Measurements from ENCODE around the gene KRT85. TPM values are rescaled to one million over a fixed set of nuclear protein-coding genes. Genes with fewer than 3 reads are reported as not detected.
A peak's percentile ranks its signal among the peaks of the same experiment; 100 is the strongest.

KRT85 gene
- total and polyA plus RNA-seq, 4 donors: not detected

DNA sequence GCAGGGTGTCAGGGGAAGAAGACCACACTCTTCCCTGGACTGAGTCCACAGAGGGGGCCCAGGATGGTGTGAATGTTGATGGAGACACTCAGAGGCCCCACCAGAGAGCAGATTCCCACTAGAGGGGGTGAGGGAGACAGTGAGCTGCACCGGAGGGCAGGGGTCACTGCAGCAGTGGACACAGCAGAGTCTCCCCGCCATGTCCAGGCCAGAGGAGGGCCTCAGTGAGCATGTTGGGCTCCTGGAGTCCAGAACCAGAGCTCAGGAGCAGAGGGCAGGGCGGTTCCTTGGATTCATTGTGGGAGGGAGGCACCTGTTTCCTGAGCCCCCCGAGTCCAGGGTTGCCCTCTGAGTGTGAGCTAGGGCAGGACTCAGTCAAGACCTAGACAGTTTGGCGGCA lies 40.6 kb upstream of the KRT85 start:
- Histone ChIP-seq H3K27me3 (ENCODE audit: control insufficient read depth in 1 of 2, insufficient read depth in 2 of 2, low read length in 1 of 2) (no peaks in the 10 kb centered on the region), H3K9me3 (ENCODE audit: control insufficient read depth, low read length) (no peaks in the 10 kb centered on the region), H3K27ac (ENCODE audit: low read depth in 1 of 2, low read length in 2 of 2) (no peak overlapping the region), H3K4me3 (ENCODE audit: low read length in 2 of 2) (no peak overlapping the region), H3K36me3 (ENCODE audit: control insufficient read depth in 1 of 2, insufficient read depth in 2 of 2, low read length in 1 of 2) (no peaks in the 10 kb centered on the region), H3K4me1 (ENCODE audit: control insufficient read depth in 1 of 2, insufficient read depth in 2 of 2, low read length in 2 of 2) (no peaks in the 10 kb centered on the region)
- ATAC-seq (ENCODE audit: low FRiP score): no peak
- intact Hi-C loops (cut with DNase I): no loop called here
- peak in 1 of 2 donors; percentile 63 for DNase-seq
- WGBS, 2 donors: 88 to 91% methylated on average over 5 of the region's 5 CpGs

DNA sequence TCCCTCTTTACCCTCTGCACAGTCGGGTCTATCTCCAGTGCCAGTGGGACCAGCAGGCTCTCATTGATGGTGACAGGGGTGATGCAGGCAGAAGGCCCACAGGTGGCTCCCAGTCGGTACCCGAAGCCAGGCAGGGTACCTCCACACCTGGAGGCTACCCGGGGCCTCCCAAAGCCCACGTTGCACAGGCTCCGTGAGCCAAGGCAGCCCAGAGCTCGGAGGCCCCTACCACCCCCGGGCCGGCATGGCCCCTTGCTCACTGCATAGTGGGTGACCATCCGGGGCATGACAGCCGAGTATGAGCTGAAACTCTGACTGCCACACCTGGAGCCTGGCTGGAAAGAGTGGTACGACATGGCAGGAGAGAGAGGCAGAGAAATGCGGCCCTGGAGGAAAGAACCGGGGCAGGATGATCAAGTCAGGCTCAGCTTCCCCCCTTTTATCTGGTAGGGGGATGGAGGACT lies 38.7 kb upstream of the KRT85 start, which contains the start of gene KRT82:
Gene KRT82 (minus strand): TSS at position 414 of the 464 bp plus-strand sequence. CDS start 58 bp downstream, at position 356.
- no peak for ATAC-seq (ENCODE audit: low FRiP score)
- H3K36me3 ChIP-seq (ENCODE audit: control insufficient read depth in 1 of 2, insufficient read depth in 2 of 2, low read length in 1 of 2): no peaks in the 10 kb centered on the region

DNA sequence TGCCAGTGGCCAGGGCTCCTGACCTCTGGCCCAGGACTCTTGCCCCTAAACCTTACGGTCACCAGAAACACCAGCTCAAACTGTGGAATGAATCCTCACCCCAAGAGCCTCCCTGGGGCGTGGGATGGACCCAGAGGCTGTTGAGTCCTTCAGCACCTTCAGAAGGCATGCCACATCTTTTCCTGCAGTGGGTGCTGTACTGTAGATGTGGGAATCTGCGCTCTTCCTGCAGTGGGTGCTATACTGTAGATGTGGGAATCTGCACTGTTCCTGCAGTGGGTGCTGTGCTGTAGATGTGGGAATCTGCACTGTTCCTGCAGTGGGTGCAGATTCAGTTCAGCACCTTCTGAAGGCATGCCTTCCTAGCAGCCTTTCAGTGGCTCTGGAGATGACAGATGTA lies 37.7 kb upstream of the KRT85 start:
- H3K36me3 ChIP-seq (ENCODE audit: control insufficient read depth in 1 of 2, insufficient read depth in 2 of 2, low read length in 1 of 2): no peaks in the 10 kb centered on the region
- no peak for ATAC-seq (ENCODE audit: low FRiP score)
- no peak overlapping the region for H3K4me3 ChIP-seq (ENCODE audit: low read length in 2 of 2)
- intact Hi-C loops (cut with DNase I): no loop called here
- H3K9me3 ChIP-seq (ENCODE audit: control insufficient read depth, low read length): no peaks in the 10 kb centered on the region
- peak in 1 of 2 donors; percentile 50 for DNase-seq
- WGBS, 2 donors: 93 to 98% methylated on average over 3 of the region's 3 CpGs
- no peak overlapping the region for H3K27ac ChIP-seq (ENCODE audit: low read depth in 1 of 2, low read length in 2 of 2)
- no peaks in the 10 kb centered on the region for H3K4me1 ChIP-seq (ENCODE audit: control insufficient read depth in 1 of 2, insufficient read depth in 2 of 2, low read length in 2 of 2)
- no peaks in the 10 kb centered on the region for H3K27me3 ChIP-seq (ENCODE audit: control insufficient read depth in 1 of 2, insufficient read depth in 2 of 2, low read length in 1 of 2)

More for the DNA sequence above, 38.7 kb upstream of the KRT85 start, which contains the start of gene KRT82:
- Histone ChIP-seq H3K27me3 (ENCODE audit: control insufficient read depth in 1 of 2, insufficient read depth in 2 of 2, low read length in 1 of 2) (no peaks in the 10 kb centered on the region), H3K4me3 (ENCODE audit: low read length in 2 of 2) (no peak within 1 kb of the TSS), H3K4me1 (ENCODE audit: control insufficient read depth in 1 of 2, insufficient read depth in 2 of 2, low read length in 2 of 2) (no peaks in the 10 kb centered on the region), H3K9me3 (ENCODE audit: control insufficient read depth, low read length) (no peaks in the 10 kb centered on the region), H3K27ac (ENCODE audit: low read depth in 1 of 2, low read length in 2 of 2) (no peak within 1 kb of the TSS)
- intact Hi-C loops (cut with DNase I): no loop called here
- peak in 1 of 2 donors; percentile 49 for DNase-seq
- 93 to 97% methylated on average over 14 of the region's 14 CpGs for WGBS, 2 donors

DNA sequence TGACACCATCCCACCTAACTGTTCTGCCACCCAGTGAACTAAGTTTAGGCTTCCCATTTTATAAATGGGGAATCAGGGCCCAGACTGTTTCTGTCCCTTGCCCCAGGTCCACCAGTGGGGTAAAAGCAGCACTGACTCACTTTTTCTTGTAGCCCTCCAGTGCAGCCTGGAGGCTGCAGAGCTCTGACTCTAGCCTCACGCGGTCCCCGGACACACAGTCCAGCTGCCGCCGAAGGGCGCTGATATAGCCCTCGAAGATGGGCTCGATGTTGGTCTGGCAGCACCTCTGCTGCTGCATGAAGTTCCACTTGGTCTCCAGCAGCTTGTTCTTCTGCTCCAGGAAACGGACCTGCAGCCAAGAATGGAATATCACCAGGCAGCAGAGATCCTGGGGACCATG lies 36.3 kb upstream of the KRT85 start:
- no peaks in the 10 kb centered on the region for H3K4me1 ChIP-seq (ENCODE audit: control insufficient read depth in 1 of 2, insufficient read depth in 2 of 2, low read length in 2 of 2)
- no peak for ATAC-seq (ENCODE audit: low FRiP score)
- no peaks in the 10 kb centered on the region for H3K36me3 ChIP-seq (ENCODE audit: control insufficient read depth in 1 of 2, insufficient read depth in 2 of 2, low read length in 1 of 2)
- H3K9me3 ChIP-seq (ENCODE audit: control insufficient read depth, low read length): no peaks in the 10 kb centered on the region
- H3K27me3 ChIP-seq (ENCODE audit: control insufficient read depth in 1 of 2, insufficient read depth in 2 of 2, low read length in 1 of 2): no peaks in the 10 kb centered on the region
- H3K4me3 ChIP-seq (ENCODE audit: low read length in 2 of 2): no peak overlapping the region
- H3K27ac ChIP-seq (ENCODE audit: low read depth in 1 of 2, low read length in 2 of 2): no peak overlapping the region
- intact Hi-C loops (cut with DNase I): no loop called here
- peak in 1 of 2 donors; percentile 59 for DNase-seq
- 92 to 95% methylated on average over 9 of the region's 9 CpGs for WGBS, 2 donors

DNA sequence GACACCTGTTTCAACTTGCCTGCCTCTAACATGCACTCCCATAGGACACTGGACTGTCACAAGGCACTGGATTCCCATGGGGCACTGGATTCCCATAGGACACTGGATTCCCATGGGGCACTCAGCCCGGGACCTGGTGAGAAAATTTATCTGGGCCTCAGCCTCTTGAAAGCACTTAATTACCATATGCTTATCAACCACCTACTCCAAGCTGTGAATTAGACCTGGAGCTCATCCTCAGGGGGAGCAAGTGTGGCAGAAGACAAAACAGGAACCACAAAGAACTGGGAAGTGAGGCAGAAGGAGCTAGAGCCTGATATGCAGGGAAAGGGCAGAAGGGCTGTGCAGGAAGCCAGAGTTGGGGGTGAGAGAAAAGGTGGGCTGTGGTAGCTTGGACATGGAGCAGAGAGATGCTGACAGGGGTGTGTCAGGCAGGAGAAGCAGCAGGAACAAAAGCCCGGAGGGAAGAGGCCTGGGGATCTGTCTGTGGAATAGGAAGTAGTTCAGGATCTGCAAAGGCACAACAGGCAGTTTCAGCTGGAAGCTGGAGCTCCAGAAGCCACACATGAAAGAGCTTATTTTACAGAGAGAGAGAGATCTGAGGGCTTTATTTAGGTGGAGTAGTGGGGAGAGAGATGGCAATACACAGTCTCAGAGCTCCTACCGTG lies 35.7 kb upstream of the KRT85 start:
- H3K4me3 ChIP-seq (ENCODE audit: low read length in 2 of 2): no peak overlapping the region
- H3K27ac ChIP-seq (ENCODE audit: low read depth in 1 of 2, low read length in 2 of 2): no peak overlapping the region
- no peaks in the 10 kb centered on the region for H3K4me1 ChIP-seq (ENCODE audit: control insufficient read depth in 1 of 2, insufficient read depth in 2 of 2, low read length in 2 of 2)
- DNase-seq (peak in 1 of 2 donors; percentile 44), ATAC-seq (ENCODE audit: low FRiP score) (no peak)
- WGBS, 2 donors: 78% methylated on average over 3 of the region's 3 CpGs
- no peaks in the 10 kb centered on the region for H3K27me3 ChIP-seq (ENCODE audit: control insufficient read depth in 1 of 2, insufficient read depth in 2 of 2, low read length in 1 of 2)
- H3K36me3 ChIP-seq (ENCODE audit: control insufficient read depth in 1 of 2, insufficient read depth in 2 of 2, low read length in 1 of 2): no peaks in the 10 kb centered on the region
- intact Hi-C loops (cut with DNase I): no loop called here
- H3K9me3 ChIP-seq (ENCODE audit: control insufficient read depth, low read length): no peaks in the 10 kb centered on the region

DNA sequence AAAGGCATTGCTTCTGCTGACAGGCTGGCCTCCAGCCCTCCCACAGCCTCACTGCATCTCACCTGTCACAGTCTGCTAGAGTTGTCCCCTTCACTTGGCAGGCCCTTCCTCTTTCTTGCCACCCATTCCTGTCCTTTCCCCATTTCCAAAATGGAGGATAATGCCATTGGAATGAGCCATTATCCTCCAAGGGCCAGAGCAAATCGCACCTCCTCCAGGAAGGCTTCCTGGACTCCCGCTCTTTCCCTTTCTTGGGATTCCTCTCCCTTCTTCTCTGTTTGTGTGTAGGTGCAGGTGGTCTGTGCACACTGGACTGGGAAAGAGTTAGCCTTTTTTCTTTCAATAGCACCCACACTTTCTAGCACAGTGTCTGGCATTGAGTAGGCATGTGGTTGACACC lies 35.1 kb upstream of the KRT85 start:
- ATAC-seq (ENCODE audit: low FRiP score) (no peak), DNase-seq (peak in 1 of 2 donors; percentile 21)
- intact Hi-C loops (cut with DNase I): no loop called here
- H3K27ac ChIP-seq (ENCODE audit: low read depth in 1 of 2, low read length in 2 of 2): no peak overlapping the region
- WGBS, 2 donors: 98% methylated on average over 2 of the region's 2 CpGs
- H3K4me3 ChIP-seq (ENCODE audit: low read length in 2 of 2): no peak overlapping the region
- H3K27me3 ChIP-seq (ENCODE audit: control insufficient read depth in 1 of 2, insufficient read depth in 2 of 2, low read length in 1 of 2): no peaks in the 10 kb centered on the region
- no peaks in the 10 kb centered on the region for H3K4me1 ChIP-seq (ENCODE audit: control insufficient read depth in 1 of 2, insufficient read depth in 2 of 2, low read length in 2 of 2)
- no peaks in the 10 kb centered on the region for H3K9me3 ChIP-seq (ENCODE audit: control insufficient read depth, low read length)
- no peaks in the 10 kb centered on the region for H3K36me3 ChIP-seq (ENCODE audit: control insufficient read depth in 1 of 2, insufficient read depth in 2 of 2, low read length in 1 of 2)

DNA sequence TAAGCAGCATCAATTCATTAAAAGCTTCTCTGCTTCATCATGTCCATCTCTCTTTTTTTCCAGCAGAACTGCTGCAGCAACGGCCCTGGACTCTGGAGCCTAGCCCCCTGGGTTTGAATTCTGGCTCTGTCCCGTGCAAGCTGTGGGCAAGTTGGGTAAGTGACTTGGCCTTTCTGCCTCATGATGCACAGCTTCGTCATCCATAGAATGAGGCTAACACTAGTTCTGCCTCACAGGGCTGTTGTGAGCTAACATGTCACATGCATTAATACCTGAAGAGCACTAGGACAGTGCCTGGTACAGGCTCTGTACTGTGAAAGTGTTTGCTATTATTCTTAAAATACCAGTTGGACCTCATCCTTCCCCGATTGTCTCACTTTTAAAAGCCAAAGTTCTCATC lies 34.6 kb upstream of the KRT85 start:
- no peaks in the 10 kb centered on the region for H3K9me3 ChIP-seq (ENCODE audit: control insufficient read depth, low read length)
- H3K36me3 ChIP-seq (ENCODE audit: control insufficient read depth in 1 of 2, insufficient read depth in 2 of 2, low read length in 1 of 2): no peaks in the 10 kb centered on the region
- no peak overlapping the region for H3K27ac ChIP-seq (ENCODE audit: low read depth in 1 of 2, low read length in 2 of 2)
- H3K4me1 ChIP-seq (ENCODE audit: control insufficient read depth in 1 of 2, insufficient read depth in 2 of 2, low read length in 2 of 2): no peaks in the 10 kb centered on the region
- H3K4me3 ChIP-seq (ENCODE audit: low read length in 2 of 2): no peak overlapping the region
- WGBS, 2 donors: 84 to 91% methylated on average over 4 of the region's 4 CpGs
- intact Hi-C loops (cut with DNase I): no loop called here
- ATAC-seq (ENCODE audit: low FRiP score) (no peak), DNase-seq (peak in 1 of 2 donors; percentile 8)
- no peaks in the 10 kb centered on the region for H3K27me3 ChIP-seq (ENCODE audit: control insufficient read depth in 1 of 2, insufficient read depth in 2 of 2, low read length in 1 of 2)

DNA sequence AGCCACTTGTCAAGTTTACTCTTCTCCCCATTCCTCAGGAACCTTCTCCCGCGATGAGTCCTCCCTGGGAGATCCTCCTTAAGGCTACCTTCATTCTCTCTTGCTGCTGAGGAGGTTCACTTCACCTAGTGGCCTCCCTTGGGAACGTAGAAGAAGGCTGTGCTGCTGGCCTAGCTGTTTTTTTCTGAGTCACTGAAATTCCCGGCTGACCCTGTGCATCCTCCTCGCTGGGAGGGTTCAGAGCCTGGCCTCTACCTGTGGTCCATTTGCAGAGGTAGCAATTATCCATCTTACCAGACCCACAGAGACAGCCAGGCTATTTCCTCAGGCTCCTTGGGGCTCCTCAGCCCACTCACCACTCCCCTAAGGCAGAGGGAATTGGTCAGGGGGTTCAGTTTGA lies 34.2 kb upstream of the KRT85 start:
- no peaks in the 10 kb centered on the region for H3K36me3 ChIP-seq (ENCODE audit: control insufficient read depth in 1 of 2, insufficient read depth in 2 of 2, low read length in 1 of 2)
- no peaks in the 10 kb centered on the region for H3K9me3 ChIP-seq (ENCODE audit: control insufficient read depth, low read length)
- H3K4me3 ChIP-seq (ENCODE audit: low read length in 2 of 2): no peak overlapping the region
- intact Hi-C loops (cut with DNase I): no loop called here
- 88 to 89% methylated on average over 5 of the region's 5 CpGs for WGBS, 2 donors
- no peaks in the 10 kb centered on the region for H3K4me1 ChIP-seq (ENCODE audit: control insufficient read depth in 1 of 2, insufficient read depth in 2 of 2, low read length in 2 of 2)
- no peak overlapping the region for H3K27ac ChIP-seq (ENCODE audit: low read depth in 1 of 2, low read length in 2 of 2)
- no peaks in the 10 kb centered on the region for H3K27me3 ChIP-seq (ENCODE audit: control insufficient read depth in 1 of 2, insufficient read depth in 2 of 2, low read length in 1 of 2)
- ATAC-seq (ENCODE audit: low FRiP score): no peak
- DNase-seq: no peak

DNA sequence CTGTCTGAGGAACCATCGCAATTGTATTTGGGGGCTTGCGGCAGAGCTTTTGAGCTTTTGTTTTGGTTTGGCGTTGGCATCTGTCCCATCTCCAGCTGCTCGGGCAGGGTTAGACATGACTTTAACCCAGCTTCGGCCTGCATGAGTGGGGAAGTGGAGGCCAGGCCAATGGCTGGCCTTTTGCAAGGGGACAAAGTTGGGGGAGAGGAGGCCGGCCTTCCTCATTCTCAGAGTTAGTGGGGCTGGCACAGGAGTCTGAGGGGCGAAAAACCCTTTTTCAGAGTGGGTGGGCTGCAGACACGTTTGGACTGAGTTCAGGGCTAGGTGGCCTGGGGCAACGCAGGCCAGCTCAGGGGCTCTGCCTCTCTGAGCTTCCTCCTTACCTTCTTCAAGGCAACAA lies 33.6 kb upstream of the KRT85 start:
- no peak overlapping the region for H3K4me3 ChIP-seq (ENCODE audit: low read length in 2 of 2)
- 87 to 90% methylated on average over 9 of the region's 9 CpGs for WGBS, 2 donors
- no peaks in the 10 kb centered on the region for H3K4me1 ChIP-seq (ENCODE audit: control insufficient read depth in 1 of 2, insufficient read depth in 2 of 2, low read length in 2 of 2)
- no peaks in the 10 kb centered on the region for H3K36me3 ChIP-seq (ENCODE audit: control insufficient read depth in 1 of 2, insufficient read depth in 2 of 2, low read length in 1 of 2)
- no peaks in the 10 kb centered on the region for H3K9me3 ChIP-seq (ENCODE audit: control insufficient read depth, low read length)
- intact Hi-C loops (cut with DNase I): no loop called here
- no peak overlapping the region for H3K27ac ChIP-seq (ENCODE audit: low read depth in 1 of 2, low read length in 2 of 2)
- ATAC-seq (ENCODE audit: low FRiP score) (no peak), DNase-seq (peak in 1 of 2 donors; percentile 43)
- H3K27me3 ChIP-seq (ENCODE audit: control insufficient read depth in 1 of 2, insufficient read depth in 2 of 2, low read length in 1 of 2): no peaks in the 10 kb centered on the region

All from aorta (tissue), 5 donors.